ENCODE measurements around the gene FASTK. TPM values are rescaled to one million over a fixed set of nuclear protein-coding genes. Genes with fewer than 3 reads are reported as not detected.

FASTK gene
- total RNA-seq, 1 donor from 2014 or later = 82.4 TPM

GRCh38 chr7:151060416-151061212 is 20.0 kb downstream of the FASTK start:
- no peak for DNase-seq (ENCODE audit: low read depth, low spot score)
- Mint-ChIP-seq H3K27ac (ENCODE audit: unreplicated experiment) (peak overlapping the region; percentile 19), H3K9me3 (no peaks in the 10 kb centered on the region), H3K4me3 (peak overlapping the region; percentile 92), H3K27me3 (ENCODE audit: low read depth) (no peaks in the 10 kb centered on the region), H3K36me3 (ENCODE audit: low read depth) (no peaks in the 10 kb centered on the region), H3K4me1 (peaks cover 53% of the 10 kb centered on the region)
- TF ChIP-seq CTCF (conservative IDR thresholded peaks at IDR 0.05) = no peak

- no peaks in the 10 kb centered on the region for H3K27me3 Mint-ChIP-seq (ENCODE audit: low read depth)
These were observed 20.5 kb downstream of the FASTK start for GRCh38 chr7:151060113-151060415.

GRCh38 chr7:151059367-151060112 is 21.1 kb downstream of the FASTK start, which contains the start of gene SLC4A2:
SLC4A2 (plus strand) TSS chr7:151059589; CDS start chr7:151061988, 2,399 bp downstream.
- H3K36me3 Mint-ChIP-seq (ENCODE audit: low read depth) = no peaks in the 10 kb centered on the region
- H3K27me3 Mint-ChIP-seq (ENCODE audit: low read depth) = no peaks in the 10 kb centered on the region
- DNase-seq (ENCODE audit: low read depth, low spot score) = peak; percentile 61
- H3K9me3 Mint-ChIP-seq = no peaks in the 10 kb centered on the region
- H3K4me3 Mint-ChIP-seq = peak within 1 kb of the TSS; percentile 96
- TF ChIP-seq CTCF (conservative IDR thresholded peaks at IDR 0.05) = peak; percentile 68
- H3K27ac Mint-ChIP-seq (ENCODE audit: unreplicated experiment) = peak within 1 kb of the TSS; percentile 95
- H3K4me1 Mint-ChIP-seq = peaks cover 53% of the 10 kb centered on the region

More at GRCh38 chr7:151060113-151060415, 20.5 kb downstream of the FASTK start:
- Mint-ChIP-seq H3K27ac (ENCODE audit: unreplicated experiment) (peak overlapping the region; percentile 19), H3K36me3 (ENCODE audit: low read depth) (no peaks in the 10 kb centered on the region), H3K4me1 (peaks cover 53% of the 10 kb centered on the region), H3K4me3 (peak overlapping the region; percentile 92), H3K9me3 (no peaks in the 10 kb centered on the region)
- TF ChIP-seq CTCF (conservative IDR thresholded peaks at IDR 0.05) = peak; percentile 36
- DNase-seq (ENCODE audit: low read depth, low spot score) = no peak

- DNase-seq (ENCODE audit: low read depth, low spot score) = no peak
- H3K27ac Mint-ChIP-seq (ENCODE audit: unreplicated experiment) = peak overlapping the region; percentile 95
- peaks cover 53% of the 10 kb centered on the region for H3K4me1 Mint-ChIP-seq
- H3K4me3 Mint-ChIP-seq = peak overlapping the region; percentile 96
- no peak for TF ChIP-seq CTCF (conservative IDR thresholded peaks at IDR 0.05)
- no peaks in the 10 kb centered on the region for H3K27me3 Mint-ChIP-seq (ENCODE audit: low read depth)
- H3K36me3 Mint-ChIP-seq (ENCODE audit: low read depth) = no peaks in the 10 kb centered on the region
- no peaks in the 10 kb centered on the region for H3K9me3 Mint-ChIP-seq
These were observed 21.7 kb downstream of the FASTK start for GRCh38 chr7:151058781-151059366.

- Mint-ChIP-seq H3K4me1 (peaks cover 49% of the 10 kb centered on the region), H3K4me3 (peak overlapping the region; percentile 96), H3K27ac (ENCODE audit: unreplicated experiment) (peak overlapping the region; percentile 95), H3K9me3 (no peaks in the 10 kb centered on the region), H3K36me3 (ENCODE audit: low read depth) (no peaks in the 10 kb centered on the region), H3K27me3 (ENCODE audit: low read depth) (no peaks in the 10 kb centered on the region)
- DNase-seq (ENCODE audit: low read depth, low spot score) = peak; percentile 90
- no peak for TF ChIP-seq CTCF (conservative IDR thresholded peaks at IDR 0.05)
These were observed 22.4 kb downstream of the FASTK start for GRCh38 chr7:151057989-151058780.
